ENCODE data around the gene HYLS1.
"Not testable (repeated sequence)": the region's sequence is repeated elsewhere in the genome, so short reads cannot be mapped to it uniquely, and the experiment has no call there.

HYLS1 gene, protein sequence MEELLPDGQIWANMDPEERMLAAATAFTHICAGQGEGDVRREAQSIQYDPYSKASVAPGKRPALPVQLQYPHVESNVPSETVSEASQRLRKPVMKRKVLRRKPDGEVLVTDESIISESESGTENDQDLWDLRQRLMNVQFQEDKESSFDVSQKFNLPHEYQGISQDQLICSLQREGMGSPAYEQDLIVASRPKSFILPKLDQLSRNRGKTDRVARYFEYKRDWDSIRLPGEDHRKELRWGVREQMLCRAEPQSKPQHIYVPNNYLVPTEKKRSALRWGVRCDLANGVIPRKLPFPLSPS

DNA sequence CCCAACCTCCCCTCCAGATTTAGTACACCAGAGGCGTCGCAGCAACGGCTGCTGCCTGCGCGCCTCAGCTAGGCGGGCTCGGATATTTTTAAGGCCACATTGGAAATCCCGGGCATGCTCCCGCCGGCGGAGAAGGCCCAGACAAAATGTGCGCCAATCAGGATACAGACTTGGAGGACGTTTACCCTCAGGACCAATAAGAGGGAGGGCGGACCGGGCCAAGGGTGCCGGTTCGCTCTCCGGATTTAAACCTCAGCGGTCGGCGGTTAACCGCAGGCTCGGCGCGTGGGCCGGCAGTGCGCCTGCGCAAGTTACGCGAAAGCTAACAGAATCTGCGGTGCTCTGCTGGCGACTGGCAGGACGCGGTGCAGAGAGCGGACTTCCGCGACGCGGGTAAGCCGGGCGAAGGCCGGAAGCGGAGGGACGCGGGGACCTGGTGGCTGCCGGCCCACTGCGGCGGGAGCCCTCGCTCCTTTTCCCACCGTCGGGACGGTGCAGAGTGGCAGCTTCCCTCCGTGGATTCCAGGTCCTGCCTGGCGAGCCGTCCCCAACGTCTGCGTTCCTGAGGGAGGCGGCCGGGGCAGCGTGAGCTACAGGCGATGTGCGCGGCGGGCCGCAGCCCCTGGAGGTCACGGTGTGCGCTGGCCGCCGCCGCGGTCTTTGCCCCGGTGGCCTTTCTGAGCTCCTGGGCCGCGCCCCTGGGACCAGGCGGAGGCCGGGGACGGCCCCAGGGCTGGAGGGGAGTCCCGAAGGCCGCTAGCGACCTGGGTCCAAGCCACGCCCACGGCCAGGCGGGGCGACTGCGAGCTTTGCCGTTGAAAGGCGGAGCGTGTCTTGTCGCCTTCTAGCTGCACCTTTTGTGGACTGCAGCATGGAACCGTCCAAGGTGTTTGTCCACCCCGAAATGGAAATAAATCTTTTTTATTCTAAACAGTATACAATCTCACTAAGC lies at the start of gene HYLS1:
HYLS1 (plus strand) TSS at position 296 of the 952 bp plus-strand sequence. CDS start 11,701 bp downstream, outside the sequence.
- DNase-seq, result peak; percentile 95 to 100 (median 98)

- DNase-seq, result no peak
These were observed 45.0 kb upstream of the HYLS1 start for GRCh38 chr11:125842321-125842948.

DNA sequence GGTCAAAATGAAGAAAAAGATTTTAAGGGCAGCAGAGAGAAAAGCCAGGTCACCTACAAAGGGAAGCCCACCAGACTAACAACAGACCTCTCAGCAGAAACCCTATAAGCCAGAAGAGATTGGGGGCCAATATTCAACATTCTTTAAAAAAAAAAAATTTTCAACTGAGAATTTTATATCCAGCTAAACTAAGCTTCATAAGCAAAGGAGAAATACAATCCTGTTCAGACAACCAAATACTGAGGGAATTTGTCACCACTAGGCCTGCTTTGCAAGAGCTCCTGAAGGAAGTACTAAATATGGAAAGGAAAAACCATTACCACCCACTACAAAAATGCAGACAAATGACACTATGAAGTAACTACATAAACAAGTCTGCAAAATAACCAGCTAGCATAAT lies 41.3 kb upstream of the HYLS1 start:
- no peak for DNase-seq

DNA sequence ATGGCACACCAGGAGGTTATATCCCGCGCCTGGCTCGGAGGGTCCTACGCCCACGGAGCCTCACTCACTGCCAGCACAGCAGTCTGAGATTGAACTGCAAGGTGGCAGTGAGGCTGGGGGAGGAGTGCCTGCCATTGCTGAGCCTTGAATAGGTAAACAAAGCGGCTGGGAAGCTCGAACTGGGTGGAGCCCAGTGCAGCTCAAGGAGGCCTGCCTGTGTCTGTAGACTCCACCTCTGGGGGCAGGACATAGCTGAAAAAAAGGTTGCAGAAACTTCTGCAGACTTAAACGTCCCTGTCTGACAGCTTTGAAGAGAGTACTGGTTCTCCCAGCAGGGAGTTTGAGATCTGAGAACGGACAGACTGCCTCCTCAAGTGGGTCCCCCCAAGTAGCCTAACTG lies 29.8 kb upstream of the HYLS1 start:
- not testable (repeated sequence) for DNase-seq

DNA sequence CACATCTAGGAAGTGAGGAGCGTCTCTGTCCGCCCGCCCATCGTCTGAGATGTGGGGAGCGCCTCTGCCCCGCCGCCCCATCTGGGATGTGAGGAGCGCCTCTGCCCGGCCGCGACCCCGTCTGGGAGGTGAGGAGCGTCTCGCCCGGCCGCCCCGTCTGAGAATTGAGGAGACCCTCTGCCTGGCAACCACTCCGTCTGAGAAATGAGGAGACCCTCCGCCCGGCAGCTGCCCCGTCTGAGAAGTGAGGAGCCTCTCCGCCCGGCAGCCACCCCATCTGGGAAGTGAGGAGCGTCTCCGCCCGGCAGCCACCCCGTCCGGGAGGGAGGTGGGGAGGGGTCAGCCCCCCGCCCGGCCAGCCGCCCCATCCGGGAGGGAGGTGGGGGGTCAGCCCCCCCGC lies 24.7 kb upstream of the HYLS1 start:
- not testable (repeated sequence) for DNase-seq

GRCh38 chr11:125865354-125865753 lies 22.1 kb upstream of the HYLS1 start:
- DNase-seq, result not testable (repeated sequence)

DNA sequence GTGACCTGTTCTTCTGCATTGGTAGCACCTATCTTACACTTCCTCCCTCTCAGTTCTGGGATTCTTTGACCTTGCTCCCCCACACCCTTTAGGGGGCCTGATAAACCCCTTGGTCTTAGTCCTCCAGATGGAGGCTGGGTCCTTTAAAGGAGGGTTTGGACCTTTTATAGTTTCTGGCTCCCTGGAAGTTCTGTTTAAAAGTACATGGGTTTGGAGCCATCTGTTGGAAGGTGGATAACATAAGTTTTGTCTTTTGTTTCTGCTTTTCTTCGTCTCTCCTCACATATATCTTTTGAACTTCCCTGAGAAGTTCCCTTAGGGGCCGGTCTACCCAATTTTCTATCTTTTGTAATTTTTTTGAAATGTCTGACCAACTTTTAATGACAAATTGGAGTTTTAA lies 17.9 kb upstream of the HYLS1 start:
- DNase-seq, result no peak

DNA sequence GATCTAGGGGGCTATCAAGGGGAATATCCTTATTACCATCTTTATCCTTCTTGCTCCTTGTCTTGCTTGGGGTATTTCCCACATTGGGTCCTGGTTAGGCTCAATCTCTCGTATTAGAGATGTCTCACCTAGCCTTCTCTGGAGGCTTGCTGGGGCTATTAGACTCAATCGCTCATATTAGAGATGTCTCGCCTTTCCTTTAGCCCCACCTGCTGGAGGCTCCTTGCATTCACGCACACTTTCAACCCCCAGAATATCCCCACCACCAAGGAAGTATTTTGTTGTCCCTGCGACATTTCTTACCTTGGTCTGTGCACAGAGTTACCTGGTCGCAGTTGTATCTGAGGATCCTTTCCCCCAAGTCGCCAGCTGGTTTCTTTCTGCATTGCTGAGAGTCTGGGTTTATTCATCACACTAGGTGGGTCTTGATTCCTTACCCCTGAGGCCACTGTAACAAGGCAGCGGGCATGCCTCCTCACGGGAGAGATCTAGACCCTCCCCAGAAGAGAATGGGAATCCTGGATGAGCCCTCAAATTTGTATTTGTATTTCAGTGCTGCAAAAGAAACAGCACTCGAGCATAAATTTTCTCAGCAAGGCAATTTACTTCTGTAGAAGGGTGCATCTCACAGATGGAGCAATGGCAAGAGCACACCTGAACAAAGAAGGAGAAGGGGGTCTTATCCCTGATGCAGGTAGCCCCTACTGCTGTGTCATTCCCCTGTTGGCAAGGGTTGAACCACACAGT lies 15.9 kb upstream of the HYLS1 start:
- peak in 2 of 3 experiments; percentile 2 to 28 for DNase-seq

DNA sequence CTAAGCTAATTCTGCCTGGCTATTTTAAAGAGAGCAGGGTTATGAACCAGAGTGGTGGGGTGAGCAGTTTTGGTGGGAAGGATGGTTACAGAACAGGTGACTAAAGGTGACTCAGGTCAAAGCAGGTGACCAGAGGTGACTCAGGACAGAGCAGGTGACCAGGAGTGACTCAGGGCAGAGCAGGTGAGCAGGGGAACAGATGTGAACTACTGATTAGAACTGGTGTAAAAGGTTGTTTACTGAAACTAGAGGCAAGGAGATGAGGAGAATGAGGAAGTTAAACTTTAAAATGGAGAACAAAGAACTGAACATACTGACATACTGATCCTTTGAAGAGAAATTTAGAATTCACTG lies 15.4 kb upstream of the HYLS1 start:
- no peak for DNase-seq

GRCh38 chr11:125873881-125874555 lies 13.4 kb upstream of the HYLS1 start:
- no peak for DNase-seq

- peak; percentile 53 to 84 (median 64) for DNase-seq
These were observed 12.8 kb upstream of the HYLS1 start for GRCh38 chr11:125874556-125875124.

DNA sequence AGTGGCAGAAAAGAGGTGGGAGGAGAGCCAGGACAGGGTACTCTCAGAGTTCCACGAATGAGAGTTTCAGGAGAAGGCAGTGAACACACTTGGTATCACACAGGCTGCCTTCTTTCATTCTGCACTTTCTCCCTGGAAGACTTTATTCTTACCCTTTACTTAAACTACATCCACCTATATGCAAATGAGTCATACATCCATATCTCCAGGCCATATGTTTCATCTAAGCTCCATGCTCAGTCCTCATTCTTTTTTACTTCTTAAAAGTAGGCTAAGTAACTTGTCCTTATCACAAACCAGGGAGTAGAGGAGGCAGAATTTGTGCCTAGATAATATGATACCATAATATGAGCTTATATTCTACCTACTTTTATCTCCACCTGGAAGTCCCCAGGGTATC lies 6.2 kb upstream of the HYLS1 start:
- no peak for DNase-seq

- DNase-seq, result no peak
These were observed 4.1 kb upstream of the HYLS1 start for GRCh38 chr11:125883375-125883774.

DNA sequence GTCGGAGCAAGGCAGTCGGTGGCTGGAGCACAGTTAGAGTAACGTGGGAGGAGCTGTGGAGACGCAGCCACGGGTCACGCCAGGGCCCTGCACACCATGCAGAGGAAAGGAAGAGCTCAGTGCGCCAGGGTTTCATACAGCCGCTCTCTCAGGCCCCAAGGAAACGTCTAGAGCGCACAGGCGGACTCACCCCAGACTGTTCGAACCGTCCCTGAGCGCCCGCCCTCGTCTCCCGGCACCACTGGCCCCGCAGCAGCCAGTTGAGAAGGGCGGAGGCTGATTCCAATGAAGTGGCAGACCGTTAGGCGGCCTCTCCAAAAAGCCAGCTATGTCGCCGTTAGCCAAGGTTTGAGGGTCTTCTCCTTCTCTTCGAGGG lies 483 bp upstream of the HYLS1 start:
- DNase-seq, result peak; percentile 49 to 97 (median 97)

DNA sequence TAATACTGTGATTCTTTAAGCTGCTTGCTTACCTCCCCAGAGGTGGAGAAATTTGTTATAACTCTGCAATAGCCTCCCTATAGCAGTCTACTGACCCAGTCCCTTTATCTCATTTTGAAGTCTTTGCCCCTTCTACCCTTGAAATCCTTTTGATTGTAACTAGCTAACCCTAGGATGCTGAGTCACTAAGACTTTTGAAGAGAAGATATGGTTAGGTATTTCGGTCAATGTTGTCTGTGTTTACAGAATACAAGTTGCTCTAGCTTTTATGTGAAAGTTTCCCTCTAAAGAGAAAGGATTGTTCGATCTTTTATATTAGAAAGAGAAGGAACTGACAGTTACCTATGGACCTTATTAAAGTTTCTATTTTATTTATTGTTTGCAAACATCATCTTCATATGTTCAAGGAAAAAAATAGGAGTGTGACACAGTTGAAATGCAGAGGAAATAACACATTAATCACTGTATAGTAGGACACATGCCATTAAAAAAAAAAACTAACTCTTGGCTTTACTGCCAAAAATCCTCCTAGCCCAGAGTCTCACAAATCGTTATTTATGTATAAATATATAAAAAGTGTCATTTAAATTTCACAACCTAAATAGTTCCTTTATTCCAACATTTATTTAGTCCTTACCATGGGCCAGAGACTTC lies 3.1 kb downstream of the HYLS1 start:
- no peak for DNase-seq

- no peak for DNase-seq
These were observed 4.6 kb downstream of the HYLS1 start for GRCh38 chr11:125892071-125892470.

DNA sequence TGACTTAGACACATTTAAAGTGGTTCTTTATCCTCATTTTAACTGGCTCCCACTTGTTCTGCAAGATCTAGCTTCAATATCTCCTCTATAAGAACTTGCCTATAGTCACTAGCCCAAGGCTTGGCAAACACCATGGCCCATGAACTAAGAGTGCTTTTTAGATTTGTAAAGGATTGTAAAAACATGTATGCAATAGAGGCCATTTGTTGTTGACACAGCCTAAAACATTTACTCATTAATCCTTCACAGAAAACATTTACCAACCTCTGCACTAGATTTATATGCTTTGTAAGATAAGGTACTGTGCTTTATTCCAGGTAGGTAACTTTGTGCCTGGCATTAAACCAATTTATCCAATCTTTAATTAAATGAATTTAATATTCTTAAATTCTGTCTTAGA lies 5.5 kb downstream of the HYLS1 start:
- DNase-seq, result no peak

- DNase-seq, result no peak
These were observed 14.4 kb downstream of the HYLS1 start for GRCh38 chr11:125901872-125902271.

DNA sequence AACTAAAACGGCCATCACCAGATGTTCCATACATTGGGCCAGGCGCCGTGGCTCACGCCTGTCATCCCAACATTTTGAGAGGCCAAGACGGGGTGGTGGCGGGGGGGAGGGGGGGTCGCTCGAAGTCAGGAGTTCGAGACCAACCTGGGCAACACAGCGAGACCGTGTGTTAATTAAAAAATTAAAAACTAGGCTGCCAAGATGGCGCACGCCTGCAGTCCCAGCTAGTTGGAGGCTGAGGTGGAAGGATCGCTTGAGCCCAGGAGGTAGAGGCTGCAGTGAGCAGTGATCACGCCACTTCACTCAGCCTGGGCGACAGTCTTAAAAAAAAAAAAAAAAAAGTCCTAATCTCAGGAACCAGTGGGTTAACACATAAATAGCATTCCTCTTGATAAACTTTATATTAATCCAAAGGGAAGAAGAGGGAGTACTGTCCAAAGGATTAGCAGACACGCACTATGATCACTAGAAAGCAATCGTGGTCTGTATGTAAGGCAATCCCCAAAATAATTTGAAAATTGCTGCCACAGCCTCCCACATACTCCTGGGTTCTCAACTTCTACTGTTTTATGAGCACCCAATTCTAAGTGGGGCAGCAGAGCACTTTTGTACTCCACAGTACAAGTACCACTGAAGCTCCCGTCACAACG lies 14.9 kb downstream of the HYLS1 start:
- no peak for DNase-seq

- DNase-seq, result peak; percentile 89 to 96 (median 91)
These were observed 15.7 kb downstream of the HYLS1 start, which contains the start of gene PUS3 for GRCh38 chr11:125902927-125903710. Gene PUS3 (minus strand): TSS chr11:125903206. CDS start chr11:125896284, 6,922 bp downstream.
